Measurements from ENCODE around the gene COL27A1.

- no peak for TF ChIP-seq CTCF (IDR thresholded peaks at IDR 0.05 in 2 of 3, conservative IDR thresholded peaks at IDR 0.05 in 1 of 3; ENCODE audit: borderline replicate concordance in 1 of 3, insufficient read depth in 1 of 3, low read depth in 2 of 3, low read length in 2 of 3)
- no peak for TF ChIP-seq ZNF274 (IDR thresholded peaks at IDR 0.05; ENCODE audit: low read depth, low read length)
- TF ChIP-seq SIN3A (IDR thresholded peaks at IDR 0.05; ENCODE audit: low read depth), result no peak
- no peak for TF ChIP-seq POLR2A (IDR thresholded peaks at IDR 0.05; ENCODE audit: borderline replicate concordance, extremely low read depth, insufficient read depth, insufficient read length)
- no peak for TF ChIP-seq EZH2 (IDR thresholded peaks at IDR 0.05)
- no peak for TF ChIP-seq ATF3 (IDR thresholded peaks at IDR 0.05)
- TF ChIP-seq REST (IDR thresholded peaks at IDR 0.05; ENCODE audit: low read depth), result no peak
- no peak for TF ChIP-seq YY1 (IDR thresholded peaks at IDR 0.05; ENCODE audit: extremely low read depth, insufficient replicate concordance, low read depth, low read length)
- TF ChIP-seq RAD21 (IDR thresholded peaks at IDR 0.05; ENCODE audit: low read depth), result no peak
Observed at GRCh38 chr9:114216976-114217375, 61.6 kb downstream of the COL27A1 start.

All from HCT116 (cell line).